ELR (cell line): ENCODE measurements around the gene RGS14.
"Not testable (repeated sequence)": the region's sequence is repeated elsewhere in the genome, so short reads cannot be mapped to it uniquely, and the experiment has no call there.

Source experiments
- DNase-seq: peaks from one replicate; pipeline ENCODE4 v3.0.0-alpha.2; 2015; ENCODE audit warnings: low read depth

The RGS14 gene

GRCh38 chr5:177327539-177328522 lies 29.9 kb upstream of the RGS14 start:
- DNase-seq = peak; percentile 29

GRCh38 chr5:177328545-177329231 lies 29.0 kb upstream of the RGS14 start:
- no peak for DNase-seq

DNA sequence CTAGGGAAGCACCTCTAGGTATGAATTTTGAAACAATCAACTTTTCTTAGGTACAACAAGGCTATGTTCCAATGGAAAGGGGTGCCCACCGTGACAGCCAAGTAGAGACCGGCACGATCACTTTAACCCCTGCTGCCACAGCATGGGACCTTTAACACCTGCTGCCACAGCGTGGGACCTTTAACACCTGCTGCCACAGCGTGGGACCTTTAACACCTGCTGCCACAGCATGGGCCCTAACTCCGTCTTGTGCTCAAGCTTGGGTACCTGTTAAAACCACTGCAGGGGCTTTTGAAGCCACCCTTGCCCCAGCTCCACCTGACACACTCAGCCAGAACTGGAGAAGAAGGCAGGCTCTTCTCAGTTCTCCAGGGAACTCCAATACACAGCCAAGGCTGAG lies 27.8 kb upstream of the RGS14 start:
- DNase-seq = no peak

DNA sequence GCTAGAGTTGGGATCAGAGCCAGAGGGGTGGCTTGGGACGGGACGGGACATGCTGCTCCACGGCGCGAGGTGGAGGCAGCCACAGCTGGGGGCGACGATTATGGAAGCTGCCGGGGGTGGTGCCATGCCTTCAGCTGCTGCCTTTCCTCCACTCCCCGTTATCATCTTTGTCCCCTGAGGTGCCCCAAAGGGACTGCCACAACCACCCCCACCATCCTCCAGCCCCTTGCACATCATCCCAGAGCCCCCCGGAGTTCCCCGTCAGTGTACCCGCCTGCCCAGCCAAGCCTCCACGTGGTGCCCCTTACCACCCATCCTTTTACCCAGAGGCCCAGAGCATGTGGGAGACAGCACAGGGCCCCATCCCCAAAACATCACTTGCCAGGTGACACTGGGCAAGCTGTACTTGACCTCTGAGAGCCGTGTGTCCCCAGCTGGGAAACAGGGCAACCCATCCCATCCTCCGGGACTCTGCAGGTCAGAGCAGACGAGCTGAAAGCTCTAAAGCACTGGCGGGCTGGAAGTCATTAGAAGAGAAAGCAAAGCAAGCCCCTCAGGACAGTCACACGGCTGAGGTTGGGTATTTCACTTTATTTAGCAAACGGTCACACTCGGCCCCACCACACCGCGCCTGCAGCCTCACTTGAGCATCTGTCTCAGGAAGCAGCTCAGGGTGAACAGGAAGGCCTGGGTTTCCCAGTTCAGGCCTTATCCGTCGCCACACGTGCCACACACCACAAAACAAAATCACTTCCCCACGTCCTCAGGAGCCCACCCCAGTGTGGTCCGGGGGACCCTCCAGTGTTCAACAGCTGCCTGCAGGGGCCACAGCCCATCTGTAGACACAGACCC lies 26.5 kb upstream of the RGS14 start:
- DNase-seq = no peak

- no peak for DNase-seq
Measured at GRCh38 chr5:177332031-177332895, 25.5 kb upstream of the RGS14 start.

- no peak for DNase-seq
Measured at GRCh38 chr5:177332896-177333260, 24.8 kb upstream of the RGS14 start.

DNA sequence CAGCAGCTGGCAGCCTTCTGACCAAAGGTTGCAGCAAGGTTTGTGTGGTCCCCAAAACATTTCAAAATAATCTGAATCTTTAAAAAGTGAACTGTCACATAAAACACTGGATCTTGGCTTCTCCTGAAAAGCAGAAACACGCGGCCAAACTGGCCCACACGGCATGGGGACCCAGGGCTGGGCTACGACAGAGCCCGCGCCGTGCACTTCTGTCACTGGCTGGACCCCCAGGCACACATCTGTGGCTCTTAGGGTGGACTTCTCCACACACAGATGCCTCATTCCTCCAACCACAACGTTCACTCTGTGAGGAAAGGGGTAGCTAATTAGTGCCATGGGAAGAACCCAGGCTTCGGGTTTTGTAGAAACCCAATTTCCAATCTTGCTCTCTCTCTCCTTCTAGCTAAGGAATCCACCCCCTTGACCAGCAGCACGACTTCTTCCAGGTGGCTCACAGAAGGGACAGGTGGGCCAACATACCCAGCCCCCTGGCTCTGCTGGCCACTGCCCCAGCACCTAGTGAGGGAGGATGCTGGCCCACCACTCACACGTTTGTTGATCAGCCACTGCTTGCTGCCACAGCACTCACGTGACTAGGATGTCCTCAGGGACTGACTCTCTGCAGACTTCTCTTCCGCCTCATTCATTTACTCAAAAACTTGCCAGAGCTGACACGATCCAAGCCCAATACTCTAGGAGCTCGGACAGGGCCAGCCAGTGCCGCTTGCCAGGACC lies 24.1 kb upstream of the RGS14 start:
- no peak for DNase-seq

GRCh38 chr5:177334155-177334551 lies 23.6 kb upstream of the RGS14 start:
- DNase-seq = no peak

DNA sequence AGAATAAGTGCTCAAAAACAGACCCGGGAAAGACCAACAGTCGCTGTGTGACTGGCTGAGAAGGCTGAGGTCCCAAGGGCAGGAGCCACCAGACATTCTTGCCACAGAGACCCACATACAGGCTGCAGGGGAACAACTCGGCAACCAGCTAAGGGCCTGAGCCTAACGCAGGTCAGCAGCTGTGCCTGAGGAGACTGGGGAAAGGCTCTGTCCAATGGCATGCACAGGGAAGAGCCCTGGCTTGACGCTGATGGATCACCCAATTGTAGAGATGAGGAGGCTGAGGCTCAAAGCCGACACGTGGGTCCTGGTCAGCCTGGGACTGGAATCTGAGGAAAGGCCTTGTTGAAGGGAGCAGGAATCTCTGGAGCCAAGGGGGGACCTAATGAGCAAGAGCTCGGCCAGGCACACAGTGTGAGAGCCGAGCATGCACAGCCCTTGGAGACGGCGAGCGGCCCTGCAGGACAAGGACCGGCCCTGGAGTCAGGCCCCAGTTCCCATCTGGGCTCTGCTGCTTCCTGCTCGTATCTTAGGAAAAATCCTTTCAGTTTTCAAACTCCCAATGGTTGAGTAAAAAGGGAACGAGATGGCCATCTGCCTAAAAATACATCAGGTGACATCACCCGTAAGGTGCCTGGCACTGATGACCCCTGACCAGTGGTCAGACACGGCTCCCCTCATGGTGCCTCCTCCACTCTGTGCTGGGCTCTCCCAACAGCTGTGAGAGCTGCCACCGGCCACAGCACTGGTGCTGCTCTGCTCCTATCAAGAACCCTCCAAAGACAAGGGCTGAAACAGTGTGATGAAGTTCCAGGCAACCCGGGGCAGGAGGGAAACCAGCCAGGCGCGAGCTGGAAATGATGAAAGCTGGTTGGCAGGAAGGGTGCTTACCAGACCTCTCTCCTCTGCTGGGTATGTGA lies 22.7 kb upstream of the RGS14 start:
- no peak for DNase-seq

DNA sequence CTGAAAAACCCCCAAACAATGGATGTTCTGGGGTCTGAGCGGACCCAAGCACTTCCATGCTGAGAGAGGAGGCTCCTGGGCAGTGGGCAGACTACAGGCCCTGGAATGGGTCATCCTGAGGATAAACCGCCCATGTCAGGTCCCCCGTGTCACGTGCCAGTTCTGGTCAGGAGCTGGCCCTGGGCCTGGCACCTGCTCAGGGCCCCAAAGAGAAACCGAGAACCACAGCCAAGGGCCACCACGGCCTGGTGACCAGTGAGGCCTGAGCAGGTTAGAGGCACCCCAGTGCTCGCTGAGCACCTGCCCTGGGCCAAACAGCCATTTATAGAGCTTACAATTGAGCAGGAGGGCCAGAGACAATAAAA lies 22.0 kb upstream of the RGS14 start:
- DNase-seq = no peak

DNA sequence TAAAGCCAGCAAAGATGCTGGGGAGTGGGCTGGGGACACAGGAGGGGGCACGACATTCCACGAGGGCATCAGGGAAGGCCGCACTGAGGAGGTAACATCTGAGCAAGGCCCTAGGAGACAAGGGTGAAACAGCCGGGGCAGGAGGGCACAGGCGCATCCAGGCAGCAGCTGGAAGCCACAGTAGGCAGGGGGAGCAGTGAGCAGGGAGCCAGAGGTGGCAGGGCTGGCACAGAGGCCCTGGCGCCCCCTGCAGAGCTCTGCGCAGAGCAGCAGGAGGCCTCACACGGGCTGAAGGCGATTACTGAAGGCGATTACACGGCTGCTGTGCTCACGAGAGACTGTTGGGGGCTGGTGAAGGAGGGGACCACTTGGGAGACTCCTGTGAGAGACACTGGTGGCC lies 21.6 kb upstream of the RGS14 start:
- DNase-seq = peak; percentile 55

- no peak for DNase-seq
Measured at GRCh38 chr5:177336603-177337494, 20.9 kb upstream of the RGS14 start.

GRCh38 chr5:177338251-177339106 lies 19.2 kb upstream of the RGS14 start:
- no peak for DNase-seq

- DNase-seq = no peak
Measured at GRCh38 chr5:177339107-177339638, 18.6 kb upstream of the RGS14 start.

DNA sequence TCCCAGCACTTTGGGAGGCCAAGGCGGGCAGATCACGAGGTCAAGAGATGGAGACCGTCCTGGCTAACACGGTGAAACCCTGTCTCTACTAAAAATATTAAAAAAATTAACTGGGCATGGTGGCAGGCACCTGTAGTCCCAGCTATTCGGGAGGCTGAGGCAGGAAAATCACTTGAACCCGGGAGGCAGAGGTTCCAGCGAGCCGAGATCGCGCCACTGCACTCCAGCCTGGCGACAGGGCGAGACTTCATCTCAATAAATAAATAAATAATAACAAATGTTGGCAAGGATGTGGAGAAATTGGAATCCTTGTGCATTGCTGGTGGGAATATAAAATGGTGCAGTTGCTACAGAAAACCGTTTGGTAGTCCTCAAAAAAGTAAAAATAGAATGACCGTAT lies 14.7 kb upstream of the RGS14 start:
- DNase-seq = not testable (repeated sequence)

- DNase-seq = no peak
Measured at GRCh38 chr5:177343777-177344176, 13.9 kb upstream of the RGS14 start.

- DNase-seq = no peak
Measured at GRCh38 chr5:177344891-177345290, 12.8 kb upstream of the RGS14 start.
